ENCODE data around the gene RCC2.
"Not testable (repeated sequence)": the region's sequence is repeated elsewhere in the genome, so short reads cannot be mapped to it uniquely, and the experiment has no call there.

RCC2 gene

GRCh38 chr1:17439250-17440073 is at the start of gene RCC2:
Gene RCC2 (minus strand): TSS chr1:17439677. CDS start chr1:17438514, 1,163 bp downstream.
- peak; percentile 82 for DNase-seq

- no peak for DNase-seq
These were observed 46.8 kb upstream of the RCC2 start for GRCh38 chr1:17486242-17486641.

GRCh38 chr1:17485281-17485680 is 45.8 kb upstream of the RCC2 start:
- no peak for DNase-seq

- not testable (repeated sequence) for DNase-seq
These were observed 42.5 kb upstream of the RCC2 start for GRCh38 chr1:17481981-17482380.

GRCh38 chr1:17480846-17481245 is 41.4 kb upstream of the RCC2 start:
- DNase-seq: no peak

GRCh38 chr1:17475752-17476151 is 36.3 kb upstream of the RCC2 start:
- DNase-seq: no peak

GRCh38 chr1:17474836-17475555 is 35.5 kb upstream of the RCC2 start:
- not testable (repeated sequence) for DNase-seq

- DNase-seq: no peak
These were observed 33.3 kb upstream of the RCC2 start for GRCh38 chr1:17472814-17473213.

- DNase-seq: no peak
These were observed 31.9 kb upstream of the RCC2 start for GRCh38 chr1:17471393-17471792.

- no peak for DNase-seq
These were observed 30.7 kb upstream of the RCC2 start for GRCh38 chr1:17470021-17470799.

GRCh38 chr1:17468357-17469265 is 29.1 kb upstream of the RCC2 start:
- DNase-seq: not testable (repeated sequence)

- no peak for DNase-seq
These were observed 26.9 kb upstream of the RCC2 start for GRCh38 chr1:17466359-17466758.

- peak; percentile 77 for DNase-seq
These were observed 25.8 kb upstream of the RCC2 start for GRCh38 chr1:17465228-17465627.

- no peak for DNase-seq
These were observed 24.5 kb upstream of the RCC2 start for GRCh38 chr1:17463991-17464390.

GRCh38 chr1:17462669-17463068 is 23.2 kb upstream of the RCC2 start:
- DNase-seq: no peak

GRCh38 chr1:17460219-17460618 is 20.7 kb upstream of the RCC2 start:
- DNase-seq: no peak

- no peak for DNase-seq
These were observed 19.3 kb upstream of the RCC2 start for GRCh38 chr1:17458794-17459193.

- DNase-seq: no peak
These were observed 13.2 kb upstream of the RCC2 start for GRCh38 chr1:17452686-17453085.

- DNase-seq: not testable (repeated sequence)
These were observed 12.7 kb upstream of the RCC2 start for GRCh38 chr1:17452203-17452602.

GRCh38 chr1:17451731-17452130 is 12.3 kb upstream of the RCC2 start:
- DNase-seq: no peak

GRCh38 chr1:17447501-17447992 is 8.1 kb upstream of the RCC2 start:
- DNase-seq: no peak

- no peak for DNase-seq
These were observed 3.4 kb upstream of the RCC2 start for GRCh38 chr1:17442841-17443240.
